Measurements from ENCODE around the gene PPIL4.
"Not testable (repeated sequence)": the region's sequence is repeated elsewhere in the genome, so short reads cannot be mapped to it uniquely, and the experiment has no call there.

The PPIL4 gene

GRCh38 chr6:149534742-149535141, 11.1 kb downstream of the PPIL4 start:
- no peak for DNase-seq

- no peak for DNase-seq
Measured at GRCh38 chr6:149529650-149530049, 16.2 kb downstream of the PPIL4 start.

- DNase-seq = no peak
Measured at GRCh38 chr6:149515494-149515893, 30.3 kb downstream of the PPIL4 start.

GRCh38 chr6:149513915-149514314, 31.9 kb downstream of the PPIL4 start:
- no peak for DNase-seq

GRCh38 chr6:149510793-149511512, 34.9 kb downstream of the PPIL4 start:
- no peak for DNase-seq

- DNase-seq = no peak
Measured at GRCh38 chr6:149508485-149508884, 37.4 kb downstream of the PPIL4 start.

GRCh38 chr6:149503872-149504271, 42.0 kb downstream of the PPIL4 start:
- DNase-seq = no peak

- no peak for DNase-seq
Measured at GRCh38 chr6:149503276-149503675, 42.6 kb downstream of the PPIL4 start.

- DNase-seq = no peak
Measured at GRCh38 chr6:149501768-149502167, 44.1 kb downstream of the PPIL4 start.

GRCh38 chr6:149501201-149501600, 44.6 kb downstream of the PPIL4 start:
- no peak for DNase-seq

- no peak for DNase-seq
Measured at GRCh38 chr6:149500096-149500495, 45.7 kb downstream of the PPIL4 start.

- DNase-seq = no peak
Measured at GRCh38 chr6:149499066-149499465, 46.8 kb downstream of the PPIL4 start.

- no peak for DNase-seq
Measured at GRCh38 chr6:149497365-149497764, 48.5 kb downstream of the PPIL4 start.

GRCh38 chr6:149496597-149496996, 49.2 kb downstream of the PPIL4 start:
- not testable (repeated sequence) for DNase-seq

GRCh38 chr6:149495349-149496016, 50.4 kb downstream of the PPIL4 start:
- not testable (repeated sequence) for DNase-seq

GRCh38 chr6:149494810-149495209, 51.0 kb downstream of the PPIL4 start:
- DNase-seq = not testable (repeated sequence)

- DNase-seq = no peak
Measured at GRCh38 chr6:149493761-149494320, 52.0 kb downstream of the PPIL4 start.

- no peak for DNase-seq
Measured at GRCh38 chr6:149492798-149493343, 53.0 kb downstream of the PPIL4 start.

- DNase-seq = no peak
Measured at GRCh38 chr6:149489967-149490366, 55.9 kb downstream of the PPIL4 start.

- no peak for DNase-seq
Measured at GRCh38 chr6:149488815-149489214, 57.0 kb downstream of the PPIL4 start.

- DNase-seq = no peak
Measured at GRCh38 chr6:149487316-149487715, 58.5 kb downstream of the PPIL4 start.

Data from amygdala (tissue), 56 donors.